ENCODE results near the gene FBXO33.

Gene FBXO33

DNA sequence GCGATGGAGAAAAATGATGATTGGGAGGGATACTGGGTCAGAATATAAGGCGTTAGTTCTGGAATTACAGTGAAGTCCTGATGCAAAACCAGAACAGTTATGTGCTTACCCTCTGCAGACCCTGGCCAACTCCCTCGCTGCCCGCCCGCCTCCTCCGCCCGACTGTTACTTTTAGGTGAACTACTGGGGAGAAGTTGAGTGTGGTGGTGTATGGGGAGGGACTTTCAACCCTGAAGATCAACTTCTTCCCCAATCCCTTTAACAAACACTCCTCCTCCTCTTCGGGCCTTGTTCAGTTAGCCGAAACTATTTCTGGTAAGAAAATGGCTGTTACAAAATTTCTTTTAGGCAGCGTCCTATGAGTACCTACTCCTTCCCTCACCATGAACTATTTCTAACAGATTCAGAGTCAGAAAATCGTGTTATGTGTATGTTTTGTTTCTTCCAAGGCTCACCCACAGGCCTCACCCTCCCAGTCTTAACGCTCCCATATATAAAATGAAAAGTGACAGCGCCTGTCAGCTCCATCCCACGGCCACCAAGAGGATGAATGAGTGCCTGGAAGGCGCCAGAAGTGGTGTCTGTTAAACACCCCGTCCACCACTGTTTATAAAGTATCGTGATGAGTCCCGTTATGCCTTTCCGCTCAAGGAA lies 1.3 kb downstream of the FBXO33 start:
- DNase-seq, result no peak

DNA sequence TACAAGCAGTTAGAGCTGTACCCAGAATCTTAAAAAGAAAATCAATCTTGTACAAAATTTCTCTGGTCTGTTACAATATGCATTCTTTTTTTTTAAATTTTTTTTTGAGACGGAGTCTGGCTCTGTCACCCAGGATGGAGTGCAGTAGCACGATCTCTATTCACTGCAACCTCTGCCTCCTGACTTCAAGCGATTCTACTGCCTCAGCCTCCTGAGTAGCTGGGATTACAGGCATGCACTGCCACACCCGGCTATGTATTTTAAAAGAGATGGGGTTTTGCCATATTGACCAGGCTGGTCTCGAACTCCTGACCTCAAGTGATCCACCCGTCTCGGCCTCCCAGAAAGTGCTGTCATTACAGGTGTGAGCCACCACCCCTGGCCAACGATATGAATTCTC lies 4.1 kb downstream of the FBXO33 start:
- DNase-seq, result no peak

DNA sequence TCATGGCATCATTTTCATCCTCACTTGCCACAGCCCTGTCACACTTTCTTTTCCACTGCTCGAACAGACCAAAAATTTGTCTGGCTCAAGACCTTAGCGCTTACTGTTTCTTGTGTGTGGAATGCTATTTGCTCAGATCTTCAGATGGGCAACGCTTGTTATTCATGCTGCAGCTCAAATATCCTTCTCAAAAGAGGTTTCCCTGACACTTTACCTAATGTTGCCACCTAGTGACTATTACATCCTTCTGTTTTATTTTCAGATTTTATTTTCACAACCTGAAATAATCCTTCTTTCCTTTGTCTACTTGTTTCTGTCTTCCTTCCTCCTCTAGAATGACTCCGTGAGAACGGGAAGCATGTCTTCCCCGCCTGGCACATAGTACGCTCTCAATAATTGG lies 5.6 kb downstream of the FBXO33 start:
- no peak for DNase-seq

DNA sequence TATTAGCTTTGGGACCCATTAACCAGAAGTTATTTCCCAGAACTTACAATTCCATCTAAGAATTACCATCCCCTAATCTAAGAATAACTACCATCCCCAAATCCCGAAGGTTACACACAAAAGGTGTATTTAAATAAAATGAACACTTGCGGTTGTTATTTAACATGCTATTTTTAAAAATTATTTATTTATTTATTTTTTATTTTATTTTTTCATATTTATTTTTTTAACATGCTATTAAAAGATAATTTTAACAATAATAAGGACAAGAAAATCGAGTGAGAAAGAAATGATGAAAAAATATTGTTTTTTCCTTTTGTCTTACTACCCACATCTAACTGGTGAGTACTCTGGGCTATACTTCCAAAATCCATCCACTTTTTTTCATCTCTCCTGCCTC lies 6.3 kb downstream of the FBXO33 start:
- DNase-seq, result no peak

DNA sequence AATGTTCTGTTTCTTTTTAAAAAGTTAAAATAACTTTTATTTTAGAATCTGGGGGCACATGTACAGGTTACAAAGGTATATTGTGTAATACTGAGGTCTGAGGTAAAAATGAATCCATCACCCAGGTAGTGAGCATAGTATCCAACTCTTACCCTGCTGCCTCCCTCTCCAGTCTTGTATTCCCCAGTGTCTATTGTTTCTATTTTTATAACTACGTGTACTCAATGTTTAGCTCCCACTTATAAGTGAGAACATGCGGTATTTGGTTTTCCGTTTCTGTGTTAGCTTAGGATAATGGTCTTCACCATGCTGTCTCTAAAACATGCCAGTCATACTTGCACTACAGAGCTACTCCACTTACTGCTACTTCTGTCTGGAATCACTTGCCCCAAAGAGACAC lies 8.4 kb downstream of the FBXO33 start:
- no peak for DNase-seq

DNA sequence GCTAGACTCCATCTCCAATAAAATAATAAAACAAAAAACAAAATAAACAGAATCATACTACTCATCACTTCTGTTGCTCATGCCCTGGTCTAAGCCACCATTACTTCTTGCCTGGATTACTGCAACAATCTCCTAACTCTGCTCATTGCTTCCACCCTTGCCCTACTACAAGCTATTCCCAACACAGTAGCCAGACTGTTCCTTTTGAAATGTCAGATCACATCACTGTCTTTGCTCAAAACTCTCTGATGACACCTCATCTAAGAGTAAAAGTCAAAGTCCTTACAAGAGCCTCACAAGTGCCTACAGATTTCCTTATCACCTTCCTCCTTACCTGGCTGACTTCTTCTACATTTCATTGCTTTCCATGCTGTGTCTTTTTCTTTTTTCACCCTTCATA lies 10.0 kb downstream of the FBXO33 start:
- no peak for DNase-seq

DNA sequence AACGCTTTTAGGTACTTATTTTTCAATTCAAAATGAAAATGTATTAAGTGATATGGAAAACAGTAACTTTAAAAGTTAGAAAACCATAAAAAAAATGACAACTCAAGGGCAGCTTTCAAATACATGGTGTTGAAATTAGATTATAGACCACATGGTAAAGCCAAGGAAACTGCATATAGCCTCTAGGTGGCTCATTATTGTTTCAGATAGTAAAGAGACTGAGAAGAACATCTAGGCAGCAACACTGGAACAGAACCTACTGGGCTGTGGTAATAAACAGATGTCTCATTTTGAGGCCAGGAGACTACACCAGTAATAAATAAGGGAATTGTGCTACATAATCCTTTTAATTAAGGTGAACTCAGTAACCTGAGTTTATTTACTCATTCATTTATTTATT lies 13.0 kb downstream of the FBXO33 start:
- no peak for DNase-seq

DNA sequence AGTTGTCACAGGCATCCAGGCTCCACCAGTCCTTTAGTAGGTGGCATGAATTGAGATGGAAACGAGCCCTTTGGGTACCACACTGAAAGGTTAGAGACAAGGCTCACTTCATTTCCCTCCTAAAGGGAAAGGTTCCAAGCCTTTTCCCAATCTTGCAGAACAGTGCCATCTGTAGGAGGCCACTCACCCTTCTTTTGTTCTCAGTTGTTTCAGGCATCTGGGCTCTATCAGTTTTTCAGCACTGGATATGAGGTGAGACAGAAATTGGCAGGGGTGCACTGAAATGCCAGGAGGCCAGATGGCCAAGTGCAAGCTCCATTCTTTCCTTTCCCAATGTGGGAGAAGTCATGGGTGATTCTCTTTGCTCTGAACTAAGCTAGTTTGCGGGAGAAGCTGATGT lies 15.2 kb downstream of the FBXO33 start:
- DNase-seq, result no peak

DNA sequence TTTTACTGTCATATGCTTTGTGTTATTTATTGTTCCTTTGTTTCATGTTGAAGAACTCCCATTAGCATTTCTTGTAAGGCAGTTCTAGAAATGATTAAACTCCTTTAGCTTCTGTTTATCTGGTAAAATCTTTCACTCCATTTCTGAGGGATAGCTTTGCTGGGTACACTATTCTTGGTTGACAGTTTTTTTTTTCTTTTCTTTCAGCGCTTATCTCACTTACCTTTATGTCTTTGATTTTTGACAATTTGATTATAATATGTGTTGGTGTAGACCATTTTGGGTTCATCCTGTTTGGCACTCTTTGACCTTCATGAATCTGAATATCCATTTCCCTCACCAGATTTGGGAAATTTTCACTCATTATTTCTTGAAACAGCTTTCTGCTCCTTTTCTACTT lies 16.2 kb downstream of the FBXO33 start:
- no peak for DNase-seq

DNA sequence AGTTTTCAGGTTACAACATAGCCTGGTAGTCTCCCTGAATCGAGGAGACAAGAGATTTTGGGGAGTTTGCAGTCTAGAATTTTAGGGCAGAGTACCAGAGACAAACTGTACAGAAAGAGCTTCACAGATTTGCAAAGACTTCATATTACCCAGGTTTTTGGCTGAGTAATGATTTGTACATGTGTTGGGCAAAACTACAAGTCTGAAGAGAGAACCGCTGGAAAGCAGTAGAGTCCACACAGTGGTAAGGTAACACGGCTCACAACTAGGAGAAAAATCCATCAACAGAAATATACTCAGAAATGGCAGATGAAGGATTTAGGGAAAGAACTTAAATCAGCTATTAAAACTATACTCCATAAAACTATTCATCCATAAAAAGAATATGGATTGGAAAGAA lies 25.7 kb downstream of the FBXO33 start:
- DNase-seq, result no peak

DNA sequence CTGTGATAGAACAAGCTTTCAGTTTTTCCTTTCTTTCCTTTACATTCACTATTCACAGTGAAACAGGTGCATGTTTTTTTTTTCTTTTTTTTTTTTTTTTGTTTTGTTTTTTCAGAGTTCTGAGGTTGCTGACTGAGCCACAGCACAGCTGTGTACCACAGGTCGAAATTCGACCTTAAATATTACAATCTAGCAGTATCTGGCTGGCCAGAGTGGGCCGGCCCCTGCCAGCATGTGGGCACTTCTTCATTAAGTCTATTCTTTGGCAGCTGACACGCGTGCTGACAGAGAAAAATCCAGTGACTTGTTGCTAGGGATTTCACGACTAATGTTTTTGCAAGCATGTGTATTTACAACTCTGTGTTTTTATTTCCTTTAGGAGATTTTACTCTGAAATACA lies 33.9 kb downstream of the FBXO33 start:
- no peak for DNase-seq

DNA sequence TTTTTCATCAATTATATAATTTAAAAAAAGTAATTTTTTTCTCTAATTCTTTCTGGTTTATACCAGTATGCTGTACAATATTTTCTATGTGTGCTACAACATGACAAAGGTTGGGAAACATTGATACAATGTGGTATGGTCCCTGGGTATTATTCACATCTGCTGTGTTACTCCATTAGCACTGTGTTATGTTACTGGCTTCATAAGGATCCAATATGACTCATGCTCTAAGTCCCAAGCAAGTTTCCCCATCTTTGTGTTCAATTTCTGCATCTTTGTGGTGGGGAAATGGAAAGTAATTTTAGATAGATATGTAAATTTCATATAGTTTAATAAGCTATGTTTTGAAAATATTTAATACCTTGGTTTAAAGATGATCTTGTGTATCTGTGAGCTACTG lies 35.8 kb downstream of the FBXO33 start:
- no peak for DNase-seq

DNA sequence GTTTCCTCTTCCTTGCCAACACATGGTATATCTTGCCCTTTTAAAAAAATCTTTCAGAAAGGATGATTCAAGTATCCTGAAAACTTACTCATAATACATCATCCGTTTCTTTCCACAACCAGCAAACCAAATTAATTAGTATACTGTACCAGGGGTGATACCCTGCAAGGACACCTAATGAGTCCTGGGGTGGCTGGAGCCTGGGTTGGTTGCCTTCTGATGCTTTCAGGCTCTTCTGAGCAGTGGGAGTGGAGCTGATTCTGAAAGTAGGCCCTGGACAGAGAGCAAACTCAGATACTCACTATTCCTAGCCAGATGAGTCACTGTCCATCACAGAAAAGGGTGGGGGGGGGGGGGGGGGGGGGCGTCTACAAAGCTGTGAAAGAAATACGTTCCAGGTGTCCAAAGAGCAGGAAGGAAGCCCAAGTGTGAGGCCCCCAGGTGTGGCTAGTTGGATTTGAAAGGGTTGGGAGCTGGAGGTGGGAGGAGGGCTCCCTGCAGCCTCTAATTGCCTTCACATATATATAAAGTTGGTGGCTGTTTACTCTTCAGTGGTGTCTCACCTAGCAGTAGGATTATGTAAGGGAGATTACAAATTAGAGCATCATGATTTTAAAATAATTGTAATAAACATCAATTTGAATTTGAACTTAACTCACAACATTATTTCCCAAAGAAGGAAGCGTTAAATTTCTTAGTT lies 36.5 kb downstream of the FBXO33 start:
- no peak for DNase-seq

DNA sequence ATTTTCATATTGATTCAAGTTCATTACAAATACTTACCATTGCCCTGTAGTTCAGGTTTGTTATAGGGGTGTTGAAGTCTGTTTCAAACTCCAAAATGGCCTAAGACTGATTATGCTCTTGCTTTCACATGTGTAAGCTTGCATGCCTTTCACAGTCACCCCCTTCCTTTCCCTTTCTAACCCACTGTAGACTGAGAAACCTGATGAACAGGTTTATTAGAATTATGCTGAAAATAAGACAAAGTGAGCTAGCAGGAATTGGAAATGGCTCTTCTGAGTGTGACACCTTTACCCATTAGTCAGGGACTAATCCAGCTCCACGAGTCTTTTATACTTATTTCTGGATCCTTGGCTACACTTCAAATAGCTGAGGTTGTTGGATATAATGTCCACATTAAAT lies 38.9 kb downstream of the FBXO33 start:
- DNase-seq, result no peak

DNA sequence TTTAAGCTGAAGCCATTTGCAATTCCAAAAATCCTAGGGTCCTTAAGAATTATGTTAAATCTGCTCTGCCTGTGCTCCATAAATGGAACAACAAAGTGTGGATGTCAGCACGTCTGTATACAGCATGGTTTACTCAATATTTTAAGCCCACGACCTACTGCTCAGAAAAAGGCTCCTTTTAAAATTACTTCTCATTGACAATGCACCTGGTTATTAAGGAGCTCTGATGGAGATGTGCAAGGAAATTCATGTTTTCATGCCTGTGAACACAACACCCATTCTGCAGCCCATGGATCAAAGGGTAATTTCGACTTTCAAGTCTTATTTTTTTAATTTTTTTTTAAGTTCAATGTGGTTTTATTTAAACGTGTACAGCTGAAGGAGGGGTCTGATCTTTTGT lies 48.1 kb downstream of the FBXO33 start:
- no peak for DNase-seq

DNA sequence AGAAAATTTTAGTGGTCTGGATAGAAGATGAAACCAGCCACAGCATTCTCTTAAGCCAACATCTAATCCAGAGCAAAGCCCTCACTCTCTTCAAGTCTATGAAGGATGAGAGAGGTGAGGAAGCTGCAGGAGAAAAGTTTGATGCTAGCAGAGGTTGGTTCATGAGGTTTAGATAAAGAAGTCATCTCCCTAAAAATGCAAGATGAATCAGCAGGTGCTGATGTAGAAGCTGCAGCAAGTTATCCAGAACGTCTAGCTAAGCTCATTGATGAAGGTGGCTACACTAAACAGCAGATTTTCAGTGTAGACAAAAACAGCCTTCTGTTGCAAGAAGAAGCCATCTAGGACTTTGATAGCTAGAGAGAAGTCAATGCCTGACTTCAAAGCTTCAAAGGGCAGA lies 48.5 kb downstream of the FBXO33 start:
- no peak for DNase-seq

DNA sequence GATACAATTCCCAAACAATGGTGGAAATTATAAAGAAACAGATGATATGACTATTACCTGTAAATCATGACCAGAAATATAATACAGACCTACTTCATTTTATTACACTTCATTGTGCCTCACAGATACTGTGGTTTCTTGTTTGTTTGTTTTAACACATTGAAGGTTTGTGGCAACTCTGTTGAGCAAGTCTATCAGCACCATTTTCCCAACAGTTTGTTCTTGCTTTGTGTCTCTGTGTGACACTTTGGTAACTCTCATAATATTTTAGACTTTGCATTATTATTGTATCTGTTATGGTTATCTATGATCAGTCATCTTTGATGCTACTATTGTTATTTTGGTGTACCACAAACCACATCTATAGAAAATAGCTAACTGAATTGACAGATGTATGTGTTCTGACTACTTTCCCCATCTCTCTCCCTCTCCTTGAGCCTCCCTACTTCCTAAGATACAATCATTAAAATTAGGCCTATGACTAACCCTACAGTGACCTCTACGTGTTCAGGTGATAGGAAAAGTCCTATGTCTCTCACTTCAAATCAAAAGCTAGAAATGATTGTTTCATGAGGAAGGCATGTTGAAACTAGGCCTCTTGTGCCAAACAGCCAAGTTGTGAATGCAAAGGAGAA lies 49.1 kb downstream of the FBXO33 start:
- no peak for DNase-seq

DNA sequence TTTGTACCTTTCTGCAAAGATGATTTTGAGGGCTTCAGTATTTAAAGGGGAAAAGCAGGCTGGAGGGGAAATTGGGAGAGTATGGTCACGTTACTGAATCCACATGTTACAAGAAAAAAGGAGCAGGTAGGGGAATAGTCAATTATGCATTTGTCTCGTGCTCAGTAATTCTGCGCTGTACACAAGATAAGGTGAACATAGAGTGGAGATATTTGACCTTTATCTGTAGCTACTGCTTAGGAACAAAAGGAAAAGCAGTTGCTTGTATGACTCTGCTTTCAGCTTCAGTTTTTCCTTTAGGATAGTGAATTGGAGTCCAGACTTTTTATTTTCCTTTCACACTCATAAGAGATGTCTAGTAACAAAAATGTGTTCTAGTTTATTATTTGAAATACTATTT lies 49.8 kb downstream of the FBXO33 start:
- DNase-seq, result no peak

DNA sequence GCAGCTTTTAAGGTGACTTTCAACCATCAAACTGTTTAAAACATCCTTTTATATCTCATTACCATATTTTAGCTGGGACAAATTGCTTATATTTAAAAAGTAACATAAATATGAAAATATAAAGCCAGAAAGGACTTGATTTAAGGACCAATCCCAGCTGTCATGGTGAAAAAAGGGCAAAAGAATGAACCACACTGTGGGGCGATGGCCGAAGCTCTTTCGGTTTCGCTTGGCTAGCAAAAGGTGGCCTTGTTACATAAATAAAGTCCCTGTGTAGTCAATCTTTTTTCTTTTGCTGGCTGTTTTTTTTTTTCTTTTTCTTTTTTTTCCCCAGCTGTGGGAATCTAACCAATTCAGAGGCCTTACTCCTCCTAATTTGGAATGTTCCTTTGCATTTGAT lies 50.9 kb downstream of the FBXO33 start:
- no peak for DNase-seq

DNA sequence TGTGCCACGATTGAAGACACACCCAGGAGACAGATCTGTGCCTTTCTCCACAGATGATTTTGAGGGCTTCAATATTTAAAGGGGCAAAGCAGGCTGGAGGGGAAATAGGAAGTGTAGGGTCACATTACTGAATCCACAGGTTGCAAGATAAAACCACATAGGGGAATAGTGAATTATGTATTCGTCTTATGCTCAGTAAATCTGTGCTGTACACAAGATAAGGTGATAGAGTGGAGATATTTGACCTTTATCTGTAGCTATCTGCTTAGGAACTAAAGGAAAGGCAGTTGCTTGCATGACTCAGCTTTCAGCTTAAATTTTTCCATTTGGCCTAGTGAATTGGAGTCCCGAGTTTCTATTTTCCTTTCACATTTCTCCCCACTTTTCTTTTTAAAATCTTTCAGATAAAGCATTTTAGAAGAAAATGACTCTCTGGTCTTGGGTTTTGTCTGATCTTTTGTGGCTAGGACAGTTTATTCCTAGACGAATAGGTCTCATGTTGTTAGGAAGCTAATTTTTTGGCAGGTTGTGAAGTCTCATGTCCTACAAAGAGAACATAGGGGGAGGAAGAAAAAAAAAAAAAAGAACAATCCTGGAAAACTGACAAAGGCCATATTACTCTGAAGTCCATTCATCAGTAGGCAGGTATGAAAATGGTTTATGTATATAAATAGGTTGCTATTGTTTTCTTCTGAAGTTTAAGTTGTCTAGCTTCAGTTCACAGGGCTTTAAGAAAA lies 55.4 kb downstream of the FBXO33 start:
- DNase-seq, result no peak

DNA sequence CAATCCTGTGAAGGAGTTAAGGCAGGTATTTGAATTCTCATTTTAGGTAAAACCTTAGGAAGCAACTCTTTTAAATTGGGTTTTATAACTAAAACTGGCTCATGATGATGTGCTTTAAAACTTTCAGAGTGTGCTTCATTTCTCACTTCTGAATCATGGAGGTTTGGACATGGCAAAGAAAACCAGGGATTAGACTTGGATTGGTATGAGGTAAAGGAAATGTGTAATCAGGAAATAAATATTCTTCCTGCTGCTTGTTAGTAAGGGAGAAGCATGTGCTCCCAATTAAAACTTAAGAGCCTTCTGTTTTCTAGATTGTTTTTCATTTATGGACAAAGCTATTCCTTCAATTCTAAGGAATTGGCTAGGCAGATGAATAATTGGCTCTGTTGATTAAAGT lies 57.4 kb downstream of the FBXO33 start:
- DNase-seq, result no peak

DNA sequence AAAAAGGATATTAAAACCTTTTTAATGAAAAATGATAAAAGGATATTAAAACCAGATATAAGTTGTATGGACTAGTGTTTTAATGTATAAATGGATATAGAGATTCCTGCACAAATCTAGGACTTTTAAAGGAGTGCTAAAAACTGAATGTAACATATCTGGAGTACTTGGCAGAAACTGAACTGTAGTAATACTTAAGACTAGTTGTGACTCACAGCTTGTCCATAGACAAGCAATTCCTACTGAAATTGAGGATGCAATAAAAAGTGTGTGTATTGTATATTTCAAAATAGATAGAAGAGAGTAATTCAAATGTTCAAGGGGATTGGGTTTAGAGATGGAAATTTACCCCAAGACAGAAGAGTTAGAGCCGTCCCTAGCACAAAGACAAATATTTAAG lies 59.6 kb downstream of the FBXO33 start:
- no peak for DNase-seq

DNA sequence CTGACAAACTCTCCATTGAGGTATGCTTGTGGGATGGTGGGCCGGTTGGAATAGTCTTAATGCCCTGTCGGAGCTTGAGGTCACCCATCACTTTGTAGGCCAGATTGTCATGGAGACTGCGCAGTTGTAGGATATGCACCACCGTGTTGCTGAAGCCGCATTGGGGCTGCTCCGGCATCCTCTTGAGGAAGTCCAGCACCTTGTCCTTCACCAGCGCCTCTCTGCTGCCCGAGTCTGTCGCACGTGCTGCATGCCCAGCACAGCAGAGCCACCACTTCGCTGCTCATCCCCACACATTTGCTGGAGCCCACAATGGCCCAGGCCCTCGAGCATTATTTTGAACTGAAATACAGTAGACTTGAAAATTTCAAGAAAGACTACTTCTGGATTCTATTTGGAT lies 61.8 kb downstream of the FBXO33 start:
- no peak for DNase-seq

DNA sequence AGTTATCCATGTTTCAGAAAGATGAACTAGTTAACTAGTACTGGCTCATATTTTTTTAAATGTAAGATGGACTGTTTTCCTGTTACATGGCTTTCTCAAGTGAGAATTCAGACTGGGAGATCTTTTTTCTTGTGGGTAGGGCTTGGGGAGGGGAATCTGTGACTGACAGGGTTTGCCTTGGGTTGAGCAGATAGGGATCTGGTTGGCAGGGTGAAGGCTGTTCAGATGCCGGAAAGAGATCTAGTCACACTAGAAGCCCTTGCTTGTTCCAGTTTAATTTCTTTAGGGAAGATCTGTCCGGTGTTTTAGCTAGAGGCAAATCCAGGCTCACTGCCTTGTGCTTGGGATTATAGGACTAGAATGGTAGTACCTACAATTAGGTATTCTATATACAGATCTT lies 63.2 kb downstream of the FBXO33 start:
- DNase-seq, result no peak
